ENCODE results near the gene VARS1.

VARS1 gene

GRCh38 chr6:31771992-31772358 lies 23.6 kb downstream of the VARS1 start:
- DNase-seq (ENCODE audit: low spot score): no peak

DNA sequence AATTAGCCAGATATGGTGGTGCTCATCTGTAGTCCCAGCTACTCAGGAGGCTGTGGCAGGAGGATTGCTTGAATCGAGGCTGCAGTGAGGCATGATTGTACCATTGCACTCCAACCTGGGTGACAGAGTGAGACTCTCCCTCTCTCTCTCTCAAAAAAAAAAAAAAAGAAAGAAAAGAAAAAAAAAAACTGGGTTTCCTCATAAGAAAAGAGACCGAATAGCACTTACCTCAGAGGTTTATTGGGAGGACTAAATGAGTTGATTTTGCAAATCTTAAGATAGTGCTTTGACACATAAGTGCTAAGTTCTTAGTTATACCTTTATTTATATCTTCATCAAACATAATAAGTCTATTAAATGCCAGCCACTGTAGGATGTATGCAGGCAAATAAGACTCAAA lies 24.7 kb downstream of the VARS1 start:
- no peak for DNase-seq (ENCODE audit: low spot score)

DNA sequence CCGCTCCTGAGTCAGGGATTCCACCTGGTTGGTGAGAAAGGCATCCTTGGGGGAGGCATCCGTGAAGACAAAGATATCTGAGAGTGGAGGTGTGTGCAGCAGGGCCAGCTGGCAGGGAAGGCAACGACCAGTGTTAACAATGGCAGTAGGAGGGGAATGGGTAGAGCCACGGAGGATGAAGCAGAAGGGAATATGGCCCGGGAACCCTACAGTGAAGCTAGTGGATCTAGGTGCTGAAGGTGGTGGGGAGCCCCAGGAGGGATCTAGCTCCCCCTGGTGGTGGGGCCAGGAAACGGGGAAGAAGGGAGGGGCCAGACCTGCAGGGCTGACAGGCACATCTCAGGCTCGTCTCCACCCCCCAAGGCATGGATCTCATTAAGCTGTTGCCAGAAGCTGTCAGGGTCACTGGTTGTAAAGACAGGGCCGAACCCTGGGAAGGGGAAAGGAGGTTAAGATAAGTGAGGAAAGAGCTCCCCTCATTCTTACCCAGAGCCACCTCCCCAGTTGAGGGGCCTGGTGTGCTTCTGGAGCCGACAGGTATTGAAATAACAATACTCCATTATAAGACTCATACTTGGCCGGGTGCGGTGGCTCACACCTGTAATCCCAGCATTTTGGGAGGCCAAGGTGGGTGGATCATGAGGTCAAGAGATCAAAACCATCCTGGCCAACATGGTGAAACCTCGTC lies 25.7 kb downstream of the VARS1 start:
- DNase-seq (ENCODE audit: low spot score): no peak

DNA sequence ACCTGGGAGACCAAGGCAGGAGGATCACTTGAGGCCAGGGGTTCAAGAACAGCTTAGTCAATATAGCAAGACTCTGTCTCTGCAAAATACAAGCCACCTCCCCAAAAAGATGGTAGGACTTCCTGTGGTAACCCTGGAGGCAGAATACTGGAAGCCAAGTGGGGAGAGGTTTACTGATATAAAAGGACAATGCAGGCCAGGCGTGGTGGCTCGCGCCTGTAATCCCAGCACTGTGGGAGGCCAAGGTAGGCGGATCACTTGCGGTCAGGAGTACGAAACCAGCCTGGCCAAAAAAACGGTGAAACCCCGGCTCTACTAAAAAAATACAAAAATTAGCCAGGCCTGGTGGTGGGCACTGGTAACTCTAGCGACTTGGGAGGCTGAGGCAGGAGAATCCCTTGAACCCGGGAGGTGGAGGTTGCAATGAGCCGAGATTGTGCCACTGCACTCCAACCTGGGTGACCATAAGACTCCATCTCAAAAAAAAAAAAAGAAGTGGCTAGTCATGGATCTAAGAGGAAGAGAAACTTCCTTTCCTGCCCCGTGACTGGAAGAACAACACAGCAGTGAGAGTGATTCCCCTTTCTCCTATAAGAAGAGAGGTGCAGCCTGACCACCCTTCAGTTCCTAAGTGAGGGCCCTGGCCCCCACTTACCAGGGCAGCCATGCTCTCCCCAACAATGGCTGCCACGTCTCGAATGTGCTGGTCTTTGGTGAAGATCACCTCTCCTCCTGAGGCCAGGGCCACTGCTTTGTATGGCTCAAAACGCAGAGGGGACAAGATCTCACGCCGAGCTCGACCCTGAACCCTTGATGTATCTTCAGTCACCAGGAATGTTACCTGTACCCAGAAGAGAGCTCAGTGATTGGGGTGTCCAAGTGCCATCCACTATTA lies 26.9 kb downstream of the VARS1 start:
- DNase-seq (ENCODE audit: low spot score): no peak

- DNase-seq (ENCODE audit: low spot score): no peak
These were observed 28.4 kb downstream of the VARS1 start for GRCh38 chr6:31767096-31767645.

DNA sequence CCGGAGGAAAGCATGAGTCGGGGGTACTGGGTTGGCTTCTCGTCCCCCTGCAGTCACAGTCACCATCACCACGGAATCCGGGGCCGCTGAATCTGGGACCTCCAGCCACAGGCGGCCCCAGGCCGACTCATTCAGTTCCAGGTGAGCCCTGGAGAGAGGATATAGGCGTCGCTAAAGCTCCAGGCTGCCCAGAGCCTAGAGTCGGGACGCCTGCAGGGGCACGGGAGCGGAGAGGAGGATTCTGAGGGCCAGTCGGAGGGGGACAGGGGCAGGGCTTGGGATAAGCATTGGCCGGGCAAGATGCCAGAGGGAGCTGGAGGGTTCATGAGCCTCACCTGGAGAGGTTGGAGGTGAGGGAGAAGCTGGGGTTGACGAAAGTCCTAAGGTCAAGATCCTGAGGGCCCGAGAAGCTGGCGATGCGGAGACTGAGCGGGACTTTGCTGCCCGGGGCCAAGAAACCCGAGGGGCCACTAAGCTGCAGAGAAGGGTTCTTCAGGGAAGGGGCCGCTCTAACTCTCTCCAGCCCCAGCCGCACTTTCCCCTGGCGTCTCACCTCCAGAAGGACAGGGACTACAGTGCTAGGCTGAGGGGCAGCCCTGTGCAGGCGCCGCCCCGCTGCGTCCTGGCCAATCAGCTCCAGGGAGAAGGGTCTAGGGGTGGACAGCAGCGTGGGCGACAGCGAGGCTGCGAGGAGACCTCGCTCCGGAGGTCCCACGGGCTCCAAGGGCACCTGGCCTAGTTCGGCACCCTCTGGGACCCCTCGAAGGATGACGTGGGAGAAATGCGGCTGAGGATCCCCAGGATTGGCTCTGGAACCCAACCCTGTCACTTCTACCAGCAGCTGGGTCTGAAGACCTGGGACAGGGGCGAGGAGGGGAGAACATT lies 29.4 kb downstream of the VARS1 start:
- DNase-seq (ENCODE audit: low spot score): no peak

DNA sequence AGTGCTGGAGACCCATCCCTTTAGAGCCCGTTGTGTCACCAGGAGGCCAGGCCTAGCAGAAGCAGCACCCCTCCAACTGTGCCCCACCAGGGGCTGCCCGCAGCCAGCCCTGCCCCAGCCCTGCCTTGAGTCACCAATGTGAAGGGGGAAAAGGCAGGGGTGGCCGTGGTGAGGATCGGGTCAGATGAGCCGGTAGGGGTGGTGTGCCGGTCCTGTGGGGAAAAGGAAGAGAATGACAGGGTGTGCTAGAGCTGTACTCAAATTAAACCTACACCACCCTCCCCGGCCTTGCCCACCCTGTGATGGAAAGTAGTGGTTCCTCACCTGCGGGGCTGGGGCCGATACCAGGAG lies 30.0 kb downstream of the VARS1 start:
- no peak for DNase-seq (ENCODE audit: low spot score)

GRCh38 chr6:31764198-31764597 lies 31.4 kb downstream of the VARS1 start:
- DNase-seq (ENCODE audit: low spot score): no peak

DNA sequence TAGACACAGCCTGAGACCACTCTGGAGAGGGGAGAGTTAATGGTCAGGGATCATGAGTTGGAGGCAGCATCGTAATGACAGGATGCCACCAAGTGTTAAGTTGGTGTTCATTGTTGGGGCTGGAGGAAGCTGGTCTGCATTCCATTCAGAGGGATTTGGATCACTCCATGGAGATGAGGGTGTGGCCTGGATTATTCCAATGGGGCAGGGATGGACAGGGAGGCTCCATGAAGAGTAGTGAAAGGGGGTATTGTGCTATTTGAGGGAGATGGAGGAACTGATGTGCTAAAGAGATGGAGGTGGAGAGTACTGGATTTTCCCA lies 32.0 kb downstream of the VARS1 start:
- DNase-seq (ENCODE audit: low spot score): no peak

GRCh38 chr6:31762878-31763618 lies 32.5 kb downstream of the VARS1 start:
- DNase-seq (ENCODE audit: low spot score): no peak

DNA sequence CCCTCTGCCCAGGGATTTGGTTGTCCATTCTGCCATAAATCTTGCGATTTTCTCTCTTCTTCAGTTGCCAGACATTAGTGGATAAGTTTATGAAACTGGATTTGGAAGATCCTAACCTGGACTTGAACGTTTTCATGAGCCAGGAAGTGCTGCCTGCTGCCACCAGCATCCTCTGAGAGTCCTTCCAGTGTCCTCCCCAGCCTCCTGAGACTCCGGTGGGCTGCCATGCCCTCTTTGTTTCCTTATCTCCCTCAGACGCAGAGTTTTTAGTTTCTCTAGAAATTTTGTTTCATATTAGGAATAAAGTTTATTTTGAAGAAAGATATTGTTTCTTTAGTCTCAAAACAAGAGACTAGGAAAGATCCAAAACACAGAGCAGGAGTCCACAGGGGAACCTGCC lies 33.2 kb downstream of the VARS1 start, which contains the start of gene SAPCD1:
Gene SAPCD1 (plus strand): TSS at position 301 of the 400 bp plus-strand sequence. CDS start 399 bp downstream, outside the sequence.
- DNase-seq (ENCODE audit: low spot score): no peak

DNA sequence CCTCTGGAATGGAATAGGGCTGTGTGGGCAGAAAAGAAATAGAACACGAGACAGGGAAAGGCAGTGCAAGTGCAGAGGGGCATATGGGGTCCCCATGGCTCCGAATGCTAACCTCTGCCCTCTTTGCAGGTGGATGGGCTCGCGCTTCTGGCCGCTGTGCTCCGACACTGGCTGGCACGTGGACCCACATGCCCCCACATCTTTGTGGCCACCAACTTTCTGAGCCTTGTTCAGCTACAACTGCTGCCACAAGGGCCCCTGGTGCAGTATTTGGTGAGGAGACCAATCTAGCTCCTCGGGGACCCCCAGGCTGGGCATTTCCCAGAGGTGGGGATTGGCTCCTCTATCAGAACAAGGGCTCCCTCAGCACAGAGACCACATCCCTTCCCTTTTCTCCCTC lies 34.2 kb downstream of the VARS1 start:
- no peak for DNase-seq (ENCODE audit: low spot score)

GRCh38 chr6:31760790-31761189 lies 34.8 kb downstream of the VARS1 start:
- no peak for DNase-seq (ENCODE audit: low spot score)

- no peak for DNase-seq (ENCODE audit: low spot score)
These were observed 37.3 kb downstream of the VARS1 start for GRCh38 chr6:31758281-31758680.

GRCh38 chr6:31752739-31753319 lies 42.7 kb downstream of the VARS1 start:
- no peak for DNase-seq (ENCODE audit: low spot score)

- DNase-seq (ENCODE audit: low spot score): no peak
These were observed 45.0 kb downstream of the VARS1 start for GRCh38 chr6:31750411-31751022.

DNA sequence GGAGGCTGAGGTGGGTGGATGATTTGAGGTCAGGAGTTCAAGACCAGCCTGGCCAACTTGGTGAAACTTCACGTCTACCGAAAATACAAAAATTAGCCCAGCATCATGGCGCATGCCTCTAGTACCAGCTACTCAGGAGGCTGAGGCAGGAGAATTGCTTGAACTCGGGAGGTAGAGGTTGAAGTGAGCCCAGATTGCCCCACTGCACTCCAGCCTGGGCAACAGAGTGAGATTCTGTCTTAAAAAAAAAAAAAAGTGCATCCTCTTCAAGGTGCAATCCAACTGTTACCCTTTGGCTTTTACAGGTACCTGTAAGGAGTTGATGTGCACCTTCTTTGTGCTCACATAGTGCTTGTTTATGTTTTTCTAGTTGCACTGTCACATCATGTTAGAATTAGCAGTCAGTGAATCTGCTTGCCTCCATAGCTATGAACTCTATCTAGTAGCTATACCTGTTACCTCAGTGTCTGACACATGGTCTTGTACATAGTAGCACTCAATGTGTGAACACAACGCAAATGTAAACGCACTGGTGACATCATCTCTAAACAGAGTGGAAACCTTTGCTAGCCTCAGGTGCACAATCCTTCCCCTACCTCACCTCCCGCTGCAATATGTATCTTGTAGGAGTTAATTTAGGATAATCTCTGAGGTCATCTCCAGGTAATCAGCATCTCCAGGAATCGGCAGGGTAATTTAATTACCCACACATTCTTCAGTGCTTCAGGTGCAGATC lies 46.1 kb downstream of the VARS1 start:
- DNase-seq (ENCODE audit: low spot score): no peak
